Smooth muscle cell (in vitro differentiated cells): Measurements from ENCODE around the gene SRC. TPM values are rescaled to one million over a fixed set of nuclear protein-coding genes. Genes with fewer than 3 reads are reported as not detected.

ENCODE experiments used
- DNase-seq: peaks from one replicate; lab custom pipeline; 2025; ENCODE audit not compliant: unreplicated experiment; lab: John Stamatoyannopoulos, UW
- H2AFZ ChIP-seq: fragments of 200-600 bp; sonication (generic); 2 replicates; pipeline ENCODE4 v1.6.0; 2016; ENCODE audit warnings: antibody characterized with exemption, low read depth, mild to moderate bottlenecking
- H3F3A ChIP-seq: fragments of 200-600 bp; sonication (generic); 2 replicates; pipeline ENCODE4 v1.6.0; 2017; ENCODE audit warnings: antibody characterized with exemption, low read depth
- H3K27ac ChIP-seq: fragments of 200-600 bp; sonication (generic); 2 replicates; pipeline ENCODE4 v1.5.1; 2016; ENCODE audit warnings: low read depth, mild to moderate bottlenecking
- H3K27me3 ChIP-seq: fragments of 200-600 bp; sonication (generic); 2 replicates; pipeline ENCODE4 v1.6.1; 2016; ENCODE audit warnings: low read depth, mild to moderate bottlenecking
- H3K36me3 ChIP-seq: fragments of 200-600 bp; sonication (generic); 2 replicates; pipeline ENCODE4 v1.5.1; 2016; ENCODE audit warnings: low read depth
- H3K4me1 ChIP-seq: fragments of 200-600 bp; sonication (generic); 2 replicates; pipeline ENCODE4 v1.5.1; 2016; ENCODE audit warnings: low read depth
- H3K4me2 ChIP-seq: fragments of 200-600 bp; sonication (generic); 2 replicates; pipeline ENCODE4 v1.6.0; 2016; ENCODE audit warnings: mild to moderate bottlenecking
- H3K4me3 ChIP-seq: fragments of 200-600 bp; sonication (generic); 2 replicates; pipeline ENCODE4 v1.5.1; 2016; ENCODE audit warnings: mild to moderate bottlenecking
- H3K79me2 ChIP-seq: fragments of 200-600 bp; sonication (generic); 2 replicates; pipeline ENCODE4 v1.6.0; 2016; ENCODE audit warnings: low read depth, mild to moderate bottlenecking
- H3K9ac ChIP-seq: fragments of 200-600 bp; sonication (generic); 2 replicates; pipeline ENCODE4 v1.6.0; 2016; ENCODE audit warnings: low read depth
- H3K9me3 ChIP-seq: fragments of 200-600 bp; sonication (generic); replicated peaks from 2 replicates; pipeline ENCODE4 v1.5.1; 2016; ENCODE audit warnings: low read depth
- H4K20me1 ChIP-seq: fragments of 200-600 bp; sonication (generic); 2 replicates; pipeline ENCODE4 v1.6.0; 2016; ENCODE audit warnings: low read depth
- WGBS: methylation state at CpG from one replicate; pipeline ENCODE4 v1.1.7; 2016; ENCODE audit warnings: low lambda C conversion rate; 5-methylcytosine and 5-hydroxymethylcytosine counted together
- polyA plus RNA-seq: library from polyadenylated mRNA; unstranded; fragments of >200 nt; fragmentation: Nextera tagmentation; extraction: Ambion mirVana; gene quantifications from 2 replicates; pipeline ENCODE4 v1.2.1, GENCODE V29; 2016
- total RNA-seq: library from RNA; depleted of rRNA; stranded (reverse); fragments of >200 nt; gene quantifications from 2 replicates; pipeline ENCODE4 v1.2.3, GENCODE V29; 2014
- TF ChIP-seq, protein P1 (sequence below): fragments of 200-600 bp; sonication (generic); IDR thresholded peaks from 2 replicates; pipeline ENCODE4 v1.5.1; 2017; ENCODE audit warnings: borderline replicate concordance, mild to moderate bottlenecking, antibody characterized with exemption; ENCODE audit not compliant: insufficient read depth, poor library complexity, severe bottlenecking

SRC gene
- total and polyA plus RNA-seq, 2 experiments from 2014 or later: 26.0 to 36.5 TPM

DNA sequence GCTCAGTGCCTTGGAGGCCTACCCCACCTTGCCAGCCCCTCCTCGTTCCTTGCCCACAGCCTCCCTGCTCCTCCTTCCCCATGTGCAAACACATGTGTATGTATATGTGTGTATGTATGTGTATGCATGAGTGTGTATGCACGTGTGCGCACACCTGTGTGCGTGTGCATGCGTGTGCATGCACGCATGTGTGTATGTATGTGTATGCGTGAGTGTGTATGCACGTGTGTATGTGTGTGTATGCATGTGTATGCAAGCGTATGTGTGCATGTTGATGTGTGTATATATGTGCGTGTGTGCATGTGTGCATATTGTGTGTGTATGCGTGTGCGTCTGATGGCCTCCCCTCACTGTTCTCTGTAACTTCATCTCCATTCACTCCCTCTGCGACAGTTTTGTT is 74.7 kb downstream of the SRC start:
- Histone ChIP-seq H3F3A (no peaks in the 10 kb centered on the region), H3K79me2 (no peaks in the 10 kb centered on the region), H3K36me3 (no peaks in the 10 kb centered on the region), H2AFZ (no peak overlapping the region), H3K4me1 (peaks cover 6% of the 10 kb centered on the region), H3K9me3 (no peaks in the 10 kb centered on the region), H3K9ac (no peak overlapping the region), H3K27ac (no peak overlapping the region), H3K4me2 (no peak overlapping the region), H3K4me3 (no peak overlapping the region), H4K20me1 (no peaks in the 10 kb centered on the region), H3K27me3 (peaks cover 14% of the 10 kb centered on the region)
- 98% methylated on average over 13 of the region's 13 CpGs for WGBS
- TF ChIP-seq, protein P1, sequence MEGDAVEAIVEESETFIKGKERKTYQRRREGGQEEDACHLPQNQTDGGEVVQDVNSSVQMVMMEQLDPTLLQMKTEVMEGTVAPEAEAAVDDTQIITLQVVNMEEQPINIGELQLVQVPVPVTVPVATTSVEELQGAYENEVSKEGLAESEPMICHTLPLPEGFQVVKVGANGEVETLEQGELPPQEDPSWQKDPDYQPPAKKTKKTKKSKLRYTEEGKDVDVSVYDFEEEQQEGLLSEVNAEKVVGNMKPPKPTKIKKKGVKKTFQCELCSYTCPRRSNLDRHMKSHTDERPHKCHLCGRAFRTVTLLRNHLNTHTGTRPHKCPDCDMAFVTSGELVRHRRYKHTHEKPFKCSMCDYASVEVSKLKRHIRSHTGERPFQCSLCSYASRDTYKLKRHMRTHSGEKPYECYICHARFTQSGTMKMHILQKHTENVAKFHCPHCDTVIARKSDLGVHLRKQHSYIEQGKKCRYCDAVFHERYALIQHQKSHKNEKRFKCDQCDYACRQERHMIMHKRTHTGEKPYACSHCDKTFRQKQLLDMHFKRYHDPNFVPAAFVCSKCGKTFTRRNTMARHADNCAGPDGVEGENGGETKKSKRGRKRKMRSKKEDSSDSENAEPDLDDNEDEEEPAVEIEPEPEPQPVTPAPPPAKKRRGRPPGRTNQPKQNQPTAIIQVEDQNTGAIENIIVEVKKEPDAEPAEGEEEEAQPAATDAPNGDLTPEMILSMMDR: no peak
- no peak for DNase-seq

DNA sequence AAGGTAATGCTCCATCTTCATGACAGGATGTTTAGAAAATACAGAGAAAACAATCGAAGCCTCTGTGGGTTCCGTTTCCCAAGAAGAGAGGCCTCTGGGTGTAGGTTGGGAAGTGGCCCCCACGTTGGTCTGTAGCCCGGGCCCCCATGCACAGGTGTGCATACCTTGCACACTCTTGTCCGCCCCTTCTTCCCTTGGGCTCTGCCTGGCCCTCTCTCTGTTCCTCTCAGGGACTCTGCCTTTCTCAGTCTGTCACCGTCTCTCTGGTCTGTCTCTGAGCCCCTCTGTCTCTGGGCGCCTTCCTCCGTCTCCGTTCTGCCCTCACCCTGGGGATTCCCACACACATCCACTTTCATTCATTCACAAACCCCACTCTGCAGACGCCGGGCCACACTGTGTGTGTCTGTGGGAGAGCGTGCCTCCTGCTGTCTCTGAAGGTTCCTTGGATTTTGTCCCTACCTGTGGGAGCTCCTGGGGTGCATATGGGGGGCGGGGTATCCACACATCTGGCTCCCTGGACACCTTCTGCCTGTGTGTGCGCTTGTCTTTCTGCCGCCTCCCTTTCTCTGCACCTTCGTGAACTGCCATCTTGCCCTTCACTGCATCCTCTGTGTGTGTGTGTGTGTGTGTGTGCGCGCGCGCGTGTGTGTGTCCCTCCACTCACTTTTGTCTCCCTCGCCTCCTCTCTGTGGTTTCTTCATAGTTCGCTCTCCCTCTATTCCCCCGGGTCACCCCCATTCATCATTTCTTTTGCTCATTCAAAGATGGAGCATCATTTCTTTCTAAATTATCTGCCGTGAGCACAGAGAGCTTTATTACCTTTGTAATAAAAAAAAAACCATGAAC is 75.3 kb downstream of the SRC start:
- Histone ChIP-seq H3K4me2 (no peak overlapping the region), H3K9me3 (no peaks in the 10 kb centered on the region), H3K79me2 (no peaks in the 10 kb centered on the region), H2AFZ (no peak overlapping the region), H3K27ac (no peak overlapping the region), H3K9ac (no peak overlapping the region), H3F3A (no peaks in the 10 kb centered on the region), H4K20me1 (no peaks in the 10 kb centered on the region), H3K36me3 (no peaks in the 10 kb centered on the region), H3K27me3 (peaks cover 14% of the 10 kb centered on the region), H3K4me1 (peaks cover 6% of the 10 kb centered on the region), H3K4me3 (no peak overlapping the region)
- WGBS: 91% methylated on average over 25 of the region's 25 CpGs
- DNase-seq: no peak
- TF ChIP-seq, protein P1: no peak

DNA sequence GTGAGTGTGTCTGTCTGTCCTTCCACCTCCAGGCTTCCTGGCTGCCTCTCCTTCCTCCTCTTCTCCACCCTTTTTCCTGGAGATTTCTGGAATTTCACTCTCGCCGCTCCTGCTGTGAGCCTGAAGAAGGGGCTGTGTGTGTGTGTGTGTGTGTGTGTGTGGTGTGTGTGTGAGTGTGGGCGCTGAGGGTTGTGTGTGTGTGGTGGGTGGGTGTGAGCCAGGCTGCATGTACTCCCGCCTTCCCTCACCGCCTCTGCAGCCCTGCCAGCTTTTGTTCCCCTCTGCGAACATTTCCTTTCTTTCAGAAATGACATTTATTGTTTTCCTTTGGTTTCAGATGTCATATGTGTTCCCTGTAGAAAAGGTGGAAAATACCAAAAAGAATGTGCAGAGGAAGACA is 76.0 kb downstream of the SRC start:
- TF ChIP-seq, protein P1: no peak
- Histone ChIP-seq H3K79me2 (no peaks in the 10 kb centered on the region), H3K4me3 (no peak overlapping the region), H3K27ac (no peak overlapping the region), H3K9me3 (no peaks in the 10 kb centered on the region), H3K4me2 (no peak overlapping the region), H3K9ac (no peak overlapping the region), H3K36me3 (no peaks in the 10 kb centered on the region), H3K27me3 (peaks cover 14% of the 10 kb centered on the region), H3K4me1 (peaks cover 6% of the 10 kb centered on the region), H4K20me1 (no peaks in the 10 kb centered on the region), H2AFZ (no peak overlapping the region), H3F3A (no peaks in the 10 kb centered on the region)
- DNase-seq: no peak
- WGBS: 64% methylated on average over 6 of the region's 6 CpGs
